ENCODE measurements around the gene DCLRE1B.

DCLRE1B gene

GRCh38 chr1:113858418-113858817, 46.7 kb upstream of the DCLRE1B start:
- Histone ChIP-seq H3K36me3 (ENCODE audit: control insufficient read depth in 1 of 2, insufficient read depth in 2 of 2, low read length in 2 of 2) (no peaks in the 10 kb centered on the region), H3K18ac (ENCODE audit: low read length) (no peak overlapping the region), H4K12ac (ENCODE audit: low read depth, low read length) (no peak overlapping the region), H3K27me3 (ENCODE audit: insufficient read depth, low read length) (no peaks in the 10 kb centered on the region), H3K79me2 (ENCODE audit: control insufficient read depth, insufficient read depth, low read length, poor library complexity) (no peaks in the 10 kb centered on the region), H3K9ac (ENCODE audit: low read length) (no peak overlapping the region), H3K9me3 (ENCODE audit: insufficient read depth, low read depth, low read length) (no peaks in the 10 kb centered on the region), H2AK5ac (ENCODE audit: low read length) (no peak overlapping the region), H2AFZ (ENCODE audit: insufficient read depth, low read length, poor library complexity) (no peak overlapping the region), H2BK12ac (ENCODE audit: low read length) (no peak overlapping the region), H3K4me3 (ENCODE audit: low read depth, low read length) (no peak overlapping the region), H2BK120ac (ENCODE audit: insufficient read depth, low read length, poor library complexity) (no peak overlapping the region), H4K91ac (ENCODE audit: low read depth, low read length) (no peak overlapping the region), H3K4me2 (ENCODE audit: low read length) (no peak overlapping the region), H3K4me1 (ENCODE audit: control insufficient read depth in 1 of 2, insufficient read depth in 2 of 2, low read length in 2 of 2) (no peaks in the 10 kb centered on the region), H3K14ac (ENCODE audit: low read length) (no peak overlapping the region), H3K79me1 (ENCODE audit: low read length) (no peaks in the 10 kb centered on the region), H3K4ac (ENCODE audit: low read depth, low read length) (no peak overlapping the region), H3K27ac (ENCODE audit: low read depth, low read length) (no peak overlapping the region), H2BK5ac (ENCODE audit: low read depth, low read length, poor library complexity) (no peak overlapping the region), H3K23ac (ENCODE audit: low read length) (no peak overlapping the region), H4K8ac (ENCODE audit: low read depth, low read length) (no peak overlapping the region)
- no CpG with 5 or more reads among the region's 3 CpGs for WGBS (ENCODE audit: extremely low coverage, insufficient coverage, insufficient read length)
- DNase-seq = no peak

GRCh38 chr1:113858982-113859381, 46.1 kb upstream of the DCLRE1B start:
- no peak overlapping the region for H4K12ac ChIP-seq (ENCODE audit: low read depth, low read length)
- no peaks in the 10 kb centered on the region for H3K4me1 ChIP-seq (ENCODE audit: control insufficient read depth in 1 of 2, insufficient read depth in 2 of 2, low read length in 2 of 2)
- H3K9me3 ChIP-seq (ENCODE audit: insufficient read depth, low read depth, low read length) = no peaks in the 10 kb centered on the region
- H2BK12ac ChIP-seq (ENCODE audit: low read length) = no peak overlapping the region
- H3K4ac ChIP-seq (ENCODE audit: low read depth, low read length) = no peak overlapping the region
- H4K91ac ChIP-seq (ENCODE audit: low read depth, low read length) = no peak overlapping the region
- no peak overlapping the region for H4K8ac ChIP-seq (ENCODE audit: low read depth, low read length)
- no peak overlapping the region for H3K23ac ChIP-seq (ENCODE audit: low read length)
- no peak overlapping the region for H2BK120ac ChIP-seq (ENCODE audit: insufficient read depth, low read length, poor library complexity)
- DNase-seq = no peak
- whole genome bisulfite sequencing (ENCODE audit: extremely low coverage, insufficient coverage, insufficient read length) = no CpG with 5 or more reads among the region's 1 CpG
- H3K18ac ChIP-seq (ENCODE audit: low read length) = no peak overlapping the region
- no peak overlapping the region for H2AK5ac ChIP-seq (ENCODE audit: low read length)
- no peaks in the 10 kb centered on the region for H3K36me3 ChIP-seq (ENCODE audit: control insufficient read depth in 1 of 2, insufficient read depth in 2 of 2, low read length in 2 of 2)
- H3K4me3 ChIP-seq (ENCODE audit: low read depth, low read length) = no peak overlapping the region
- H3K27me3 ChIP-seq (ENCODE audit: insufficient read depth, low read length) = no peaks in the 10 kb centered on the region
- H3K79me1 ChIP-seq (ENCODE audit: low read length) = no peaks in the 10 kb centered on the region
- no peak overlapping the region for H2BK5ac ChIP-seq (ENCODE audit: low read depth, low read length, poor library complexity)
- no peak overlapping the region for H3K14ac ChIP-seq (ENCODE audit: low read length)
- H3K4me2 ChIP-seq (ENCODE audit: low read length) = no peak overlapping the region
- H2AFZ ChIP-seq (ENCODE audit: insufficient read depth, low read length, poor library complexity) = no peak overlapping the region
- H3K9ac ChIP-seq (ENCODE audit: low read length) = no peak overlapping the region
- H3K79me2 ChIP-seq (ENCODE audit: control insufficient read depth, insufficient read depth, low read length, poor library complexity) = no peaks in the 10 kb centered on the region
- H3K27ac ChIP-seq (ENCODE audit: low read depth, low read length) = no peak overlapping the region

GRCh38 chr1:113859478-113860175, 45.5 kb upstream of the DCLRE1B start:
- Histone ChIP-seq H3K79me1 (ENCODE audit: low read length) (no peaks in the 10 kb centered on the region), H3K4me2 (ENCODE audit: low read length) (no peak overlapping the region)

GRCh38 chr1:113860891-113861290, 44.2 kb upstream of the DCLRE1B start:
- no peak overlapping the region for H3K4ac ChIP-seq (ENCODE audit: low read depth, low read length)
- no peak overlapping the region for H2AFZ ChIP-seq (ENCODE audit: insufficient read depth, low read length, poor library complexity)
- no peak overlapping the region for H3K18ac ChIP-seq (ENCODE audit: low read length)
- H4K91ac ChIP-seq (ENCODE audit: low read depth, low read length) = no peak overlapping the region
- H3K4me3 ChIP-seq (ENCODE audit: low read depth, low read length) = no peak overlapping the region
- H3K27me3 ChIP-seq (ENCODE audit: insufficient read depth, low read length) = no peaks in the 10 kb centered on the region
- H2BK12ac ChIP-seq (ENCODE audit: low read length) = no peak overlapping the region
- H3K36me3 ChIP-seq (ENCODE audit: control insufficient read depth in 1 of 2, insufficient read depth in 2 of 2, low read length in 2 of 2) = no peaks in the 10 kb centered on the region
- H3K9ac ChIP-seq (ENCODE audit: low read length) = no peak overlapping the region
- H3K4me1 ChIP-seq (ENCODE audit: control insufficient read depth in 1 of 2, insufficient read depth in 2 of 2, low read length in 2 of 2) = no peaks in the 10 kb centered on the region
- no peak overlapping the region for H3K23ac ChIP-seq (ENCODE audit: low read length)
- no peak overlapping the region for H2BK120ac ChIP-seq (ENCODE audit: insufficient read depth, low read length, poor library complexity)
- H3K9me3 ChIP-seq (ENCODE audit: insufficient read depth, low read depth, low read length) = no peaks in the 10 kb centered on the region
- no peak overlapping the region for H2AK5ac ChIP-seq (ENCODE audit: low read length)
- H4K12ac ChIP-seq (ENCODE audit: low read depth, low read length) = no peak overlapping the region
- no peak overlapping the region for H4K8ac ChIP-seq (ENCODE audit: low read depth, low read length)
- H3K79me2 ChIP-seq (ENCODE audit: control insufficient read depth, insufficient read depth, low read length, poor library complexity) = no peaks in the 10 kb centered on the region
- H3K4me2 ChIP-seq (ENCODE audit: low read length) = no peak overlapping the region
- no CpG with 5 or more reads among the region's 3 CpGs for WGBS (ENCODE audit: extremely low coverage, insufficient coverage, insufficient read length)
- H3K27ac ChIP-seq (ENCODE audit: low read depth, low read length) = no peak overlapping the region
- H3K79me1 ChIP-seq (ENCODE audit: low read length) = no peaks in the 10 kb centered on the region
- no peak overlapping the region for H2BK5ac ChIP-seq (ENCODE audit: low read depth, low read length, poor library complexity)
- H3K14ac ChIP-seq (ENCODE audit: low read length) = no peak overlapping the region
- DNase-seq = no peak

More at GRCh38 chr1:113859478-113860175, 45.5 kb upstream of the DCLRE1B start:
- Histone ChIP-seq H3K27ac (ENCODE audit: low read depth, low read length) (no peak overlapping the region), H3K4me1 (ENCODE audit: control insufficient read depth in 1 of 2, insufficient read depth in 2 of 2, low read length in 2 of 2) (no peaks in the 10 kb centered on the region), H3K4ac (ENCODE audit: low read depth, low read length) (no peak overlapping the region), H3K27me3 (ENCODE audit: insufficient read depth, low read length) (no peaks in the 10 kb centered on the region), H3K23ac (ENCODE audit: low read length) (no peak overlapping the region), H4K91ac (ENCODE audit: low read depth, low read length) (no peak overlapping the region), H2BK12ac (ENCODE audit: low read length) (no peak overlapping the region), H2AFZ (ENCODE audit: insufficient read depth, low read length, poor library complexity) (no peak overlapping the region), H3K18ac (ENCODE audit: low read length) (no peak overlapping the region), H4K12ac (ENCODE audit: low read depth, low read length) (no peak overlapping the region), H3K14ac (ENCODE audit: low read length) (no peak overlapping the region), H3K79me2 (ENCODE audit: control insufficient read depth, insufficient read depth, low read length, poor library complexity) (no peaks in the 10 kb centered on the region), H3K9ac (ENCODE audit: low read length) (no peak overlapping the region), H2BK120ac (ENCODE audit: insufficient read depth, low read length, poor library complexity) (no peak overlapping the region), H2BK5ac (ENCODE audit: low read depth, low read length, poor library complexity) (no peak overlapping the region), H4K8ac (ENCODE audit: low read depth, low read length) (no peak overlapping the region), H3K9me3 (ENCODE audit: insufficient read depth, low read depth, low read length) (no peaks in the 10 kb centered on the region), H3K36me3 (ENCODE audit: control insufficient read depth in 1 of 2, insufficient read depth in 2 of 2, low read length in 2 of 2) (no peaks in the 10 kb centered on the region), H2AK5ac (ENCODE audit: low read length) (no peak overlapping the region), H3K4me3 (ENCODE audit: low read depth, low read length) (no peak overlapping the region)
- no CpG with 5 or more reads among the region's 3 CpGs for WGBS (ENCODE audit: extremely low coverage, insufficient coverage, insufficient read length)
- no peak for DNase-seq

Data from trophoblast cell (in vitro differentiated cells and primary cell).